ENCODE measurements around the gene UGDH.

Gene UGDH

DNA sequence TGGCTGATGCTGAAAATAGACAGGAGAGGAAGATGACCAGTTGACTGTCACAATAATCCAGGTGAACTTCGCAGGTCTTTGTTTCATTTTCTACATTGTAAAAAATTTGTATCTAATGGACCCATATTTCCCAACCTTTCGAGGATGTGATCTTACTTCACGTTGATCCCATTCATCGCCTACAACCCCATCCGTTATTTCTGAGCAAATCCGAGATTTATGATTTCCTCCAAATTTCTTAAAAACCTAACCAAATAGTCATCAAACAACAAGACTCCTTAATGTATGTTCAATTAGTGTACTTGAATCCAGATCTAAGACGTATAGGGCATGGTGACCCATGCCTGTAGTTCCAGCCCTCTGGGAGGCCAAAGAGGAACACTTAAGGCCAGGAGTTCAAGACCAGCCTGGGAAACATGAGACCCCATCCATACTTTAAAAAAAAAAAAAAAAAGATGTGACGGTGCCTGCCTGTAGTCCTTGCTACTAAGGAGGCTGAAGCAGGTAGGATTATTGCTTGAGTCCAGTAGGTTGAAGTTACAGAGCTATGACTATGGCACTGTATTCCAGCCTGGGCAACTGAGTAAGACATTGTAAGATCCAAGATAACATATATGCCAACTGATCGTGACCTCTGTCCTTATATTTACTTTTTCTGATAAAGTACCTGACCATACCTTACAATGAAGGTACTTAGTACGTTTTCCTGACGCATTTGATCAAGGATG is 74.2 kb downstream of the UGDH start:
- H3K9me2 ChIP-seq (replicated peaks; ENCODE audit: low read depth, low read length), result no peaks in the 10 kb centered on the region
- H3K4me3 ChIP-seq (ENCODE audit: low read length, poor library complexity, severe bottlenecking), result no peak overlapping the region
- peaks cover 60% of the 10 kb centered on the region for H3K36me3 ChIP-seq (ENCODE audit: insufficient read depth, low read length)
- peaks cover 28% of the 10 kb centered on the region for H3K4me1 ChIP-seq (ENCODE audit: insufficient read depth, low read length, poor library complexity, severe bottlenecking)
- peaks cover 1% of the 10 kb centered on the region for H3K27me3 ChIP-seq (ENCODE audit: insufficient read depth, low read length, poor library complexity, severe bottlenecking)
- H3K79me2 ChIP-seq (ENCODE audit: insufficient read depth, low read length), result peaks cover 56% of the 10 kb centered on the region
- H3K9me3 ChIP-seq (ENCODE audit: insufficient read depth, low read depth, low read length), result no peaks in the 10 kb centered on the region
- H4K20me1 ChIP-seq (ENCODE audit: insufficient read depth, low read length, poor library complexity, severe bottlenecking), result peaks cover 61% of the 10 kb centered on the region
- TF ChIP-seq, protein P1, sequence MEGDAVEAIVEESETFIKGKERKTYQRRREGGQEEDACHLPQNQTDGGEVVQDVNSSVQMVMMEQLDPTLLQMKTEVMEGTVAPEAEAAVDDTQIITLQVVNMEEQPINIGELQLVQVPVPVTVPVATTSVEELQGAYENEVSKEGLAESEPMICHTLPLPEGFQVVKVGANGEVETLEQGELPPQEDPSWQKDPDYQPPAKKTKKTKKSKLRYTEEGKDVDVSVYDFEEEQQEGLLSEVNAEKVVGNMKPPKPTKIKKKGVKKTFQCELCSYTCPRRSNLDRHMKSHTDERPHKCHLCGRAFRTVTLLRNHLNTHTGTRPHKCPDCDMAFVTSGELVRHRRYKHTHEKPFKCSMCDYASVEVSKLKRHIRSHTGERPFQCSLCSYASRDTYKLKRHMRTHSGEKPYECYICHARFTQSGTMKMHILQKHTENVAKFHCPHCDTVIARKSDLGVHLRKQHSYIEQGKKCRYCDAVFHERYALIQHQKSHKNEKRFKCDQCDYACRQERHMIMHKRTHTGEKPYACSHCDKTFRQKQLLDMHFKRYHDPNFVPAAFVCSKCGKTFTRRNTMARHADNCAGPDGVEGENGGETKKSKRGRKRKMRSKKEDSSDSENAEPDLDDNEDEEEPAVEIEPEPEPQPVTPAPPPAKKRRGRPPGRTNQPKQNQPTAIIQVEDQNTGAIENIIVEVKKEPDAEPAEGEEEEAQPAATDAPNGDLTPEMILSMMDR (conservative IDR thresholded peaks at IDR 0.05; ENCODE audit: low read length), result no peak
- no peak for TF ChIP-seq EZH2phosphoT487 (IDR thresholded peaks at IDR 0.05; ENCODE audit: borderline replicate concordance)
- peak overlapping the region; percentile 11 for H3K4me2 ChIP-seq (ENCODE audit: low read depth, low read length, poor library complexity, severe bottlenecking)
- H3F3A ChIP-seq (ENCODE audit: low read depth), result peaks cover 4% of the 10 kb centered on the region; the same call in 1 of the 2 replicates
- no peak overlapping the region for H2AFZ ChIP-seq (ENCODE audit: low read length)
- H3K9ac ChIP-seq (ENCODE audit: low read depth, low read length, poor library complexity, severe bottlenecking), result no peak overlapping the region

DNA sequence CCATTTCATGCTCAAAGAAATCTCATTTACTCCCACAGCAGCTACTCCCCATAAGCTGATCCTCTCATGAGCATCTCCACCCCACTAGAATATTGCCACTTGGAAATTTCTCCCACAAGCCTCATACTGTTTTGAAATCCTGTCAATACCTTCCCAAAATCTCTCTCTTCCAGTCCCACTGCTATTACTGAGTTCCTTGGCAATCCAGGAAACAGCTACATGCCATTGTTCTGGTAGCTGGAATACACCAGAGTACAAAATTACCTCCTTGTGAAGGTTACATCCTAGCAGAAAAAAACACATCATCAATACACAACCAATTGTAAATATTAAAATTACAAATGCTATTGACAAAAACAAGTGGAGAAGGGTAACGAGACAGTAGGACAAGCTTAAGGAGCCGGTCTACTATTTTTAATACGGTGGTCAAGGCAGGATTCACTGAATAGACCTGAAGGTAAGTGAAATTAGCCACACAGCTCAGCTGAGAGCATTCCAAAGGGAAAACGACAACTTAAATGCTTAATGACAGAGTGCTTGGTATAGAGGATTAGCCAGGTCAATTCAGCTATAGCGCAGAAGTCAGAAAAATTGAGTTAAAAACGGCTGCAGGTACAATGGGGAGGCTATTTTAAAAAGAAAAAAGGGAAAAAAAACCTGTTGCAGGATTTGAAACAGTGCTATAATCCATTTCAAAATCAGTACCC is 74.9 kb downstream of the UGDH start:
- H3K36me3 ChIP-seq (ENCODE audit: insufficient read depth, low read length), result peaks cover 60% of the 10 kb centered on the region
- H3F3A ChIP-seq (ENCODE audit: low read depth), result peaks cover 4% of the 10 kb centered on the region; the same call in 1 of the 2 replicates

DNA sequence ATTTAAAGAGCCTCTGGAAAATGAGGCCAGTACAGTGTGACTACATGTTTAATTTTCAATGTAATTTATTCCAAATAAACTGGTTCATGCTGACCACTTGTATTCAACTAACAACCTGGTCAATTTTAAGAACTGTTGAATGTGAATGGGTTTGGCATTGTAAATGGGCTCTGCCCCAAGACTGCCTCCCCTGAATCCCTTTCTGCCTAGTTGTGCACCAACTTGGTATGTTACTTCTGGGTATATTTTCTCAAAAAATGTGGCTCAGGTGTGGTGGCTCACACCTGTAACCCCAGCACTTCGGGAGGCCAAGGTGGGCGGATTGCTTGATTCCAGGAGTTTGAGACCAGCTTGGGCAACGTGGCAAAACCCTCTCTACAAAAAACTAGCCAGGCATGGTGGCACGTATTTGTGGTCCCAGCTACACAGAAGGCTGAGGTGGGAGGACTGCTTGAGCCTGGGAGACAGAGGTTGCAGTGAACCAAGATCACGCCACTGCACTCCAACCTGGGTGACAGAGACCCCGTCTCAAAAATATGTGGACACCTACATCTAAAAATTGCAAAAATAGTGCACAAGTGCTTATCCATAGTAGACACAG is 75.7 kb downstream of the UGDH start:
- Histone ChIP-seq H3K4me1 (ENCODE audit: insufficient read depth, low read length, poor library complexity, severe bottlenecking) (peaks cover 13% of the 10 kb centered on the region), H3K4me2 (ENCODE audit: low read depth, low read length, poor library complexity, severe bottlenecking) (no peak overlapping the region), H3K9ac (ENCODE audit: low read depth, low read length, poor library complexity, severe bottlenecking) (no peak overlapping the region), H2AFZ (ENCODE audit: low read length) (no peak overlapping the region), H3K79me2 (ENCODE audit: insufficient read depth, low read length) (peaks cover 41% of the 10 kb centered on the region), H3K36me3 (ENCODE audit: insufficient read depth, low read length) (peaks cover 54% of the 10 kb centered on the region), H3K4me3 (ENCODE audit: low read length, poor library complexity, severe bottlenecking) (no peak overlapping the region), H3K27me3 (ENCODE audit: insufficient read depth, low read length, poor library complexity, severe bottlenecking) (no peaks in the 10 kb centered on the region), H3K9me3 (ENCODE audit: insufficient read depth, low read depth, low read length) (no peaks in the 10 kb centered on the region), H4K20me1 (ENCODE audit: insufficient read depth, low read length, poor library complexity, severe bottlenecking) (peaks cover 46% of the 10 kb centered on the region), H3K9me2 (replicated peaks; ENCODE audit: low read depth, low read length) (no peaks in the 10 kb centered on the region), H3F3A (ENCODE audit: low read depth) (peaks cover 4% of the 10 kb centered on the region; the same call in 1 of the 2 replicates)
- no peak for TF ChIP-seq EZH2phosphoT487 (IDR thresholded peaks at IDR 0.05; ENCODE audit: borderline replicate concordance)
- TF ChIP-seq, protein P1 (conservative IDR thresholded peaks at IDR 0.05; ENCODE audit: low read length), result no peak

More for the DNA sequence above, 74.9 kb downstream of the UGDH start:
- no peaks in the 10 kb centered on the region for H3K9me3 ChIP-seq (ENCODE audit: insufficient read depth, low read depth, low read length)
- H4K20me1 ChIP-seq (ENCODE audit: insufficient read depth, low read length, poor library complexity, severe bottlenecking), result peaks cover 54% of the 10 kb centered on the region
- peaks cover 49% of the 10 kb centered on the region for H3K79me2 ChIP-seq (ENCODE audit: insufficient read depth, low read length)
- no peak overlapping the region for H2AFZ ChIP-seq (ENCODE audit: low read length)
- no peak overlapping the region for H3K9ac ChIP-seq (ENCODE audit: low read depth, low read length, poor library complexity, severe bottlenecking)
- H3K4me3 ChIP-seq (ENCODE audit: low read length, poor library complexity, severe bottlenecking), result no peak overlapping the region
- no peaks in the 10 kb centered on the region for H3K9me2 ChIP-seq (replicated peaks; ENCODE audit: low read depth, low read length)
- H3K4me1 ChIP-seq (ENCODE audit: insufficient read depth, low read length, poor library complexity, severe bottlenecking), result peaks cover 21% of the 10 kb centered on the region
- no peak for TF ChIP-seq EZH2phosphoT487 (IDR thresholded peaks at IDR 0.05; ENCODE audit: borderline replicate concordance)
- TF ChIP-seq, protein P1 (conservative IDR thresholded peaks at IDR 0.05; ENCODE audit: low read length), result no peak
- no peaks in the 10 kb centered on the region for H3K27me3 ChIP-seq (ENCODE audit: insufficient read depth, low read length, poor library complexity, severe bottlenecking)
- H3K4me2 ChIP-seq (ENCODE audit: low read depth, low read length, poor library complexity, severe bottlenecking), result peak overlapping the region; percentile 11
